SK-N-SH (cell line): ENCODE measurements around the gene ELAVL2. TPM values are rescaled to one million over a fixed set of nuclear protein-coding genes. Genes with fewer than 3 reads are reported as not detected.

Experiments used
- CTCF ChIA-PET: fragments of 300-600, 350-600 bp; formaldehyde crosslinking; extraction: SDS; loops from one replicate; lab custom pipeline; 2021; lab: Yijun Ruan, JAX
- POLR2A ChIA-PET: fragments of 350-600 bp; sonication (Branson Sonifier 250); formaldehyde crosslinking; extraction: SDS; loops from one replicate; lab custom pipeline; 2020; ENCODE audit warnings: antibody characterized with exemption, inconsistent platforms; lab: Yijun Ruan, JAX
- DNase-seq: peaks from one replicate; pipeline ENCODE4 v3.0.0; 2012
- H2AFZ ChIP-seq: fragments of 200-600 bp; sonication (generic); 2 replicates; pipeline ENCODE4 v1.8.1; 2016; ENCODE audit warnings: antibody characterized with exemption, mild to moderate bottlenecking, low read depth
- H3F3A ChIP-seq: fragments of 200-600 bp; sonication (generic); replicated peaks from 2 replicates; pipeline ENCODE3; 2016; ENCODE audit warnings: antibody characterized with exemption, mild to moderate bottlenecking; ENCODE audit not compliant: insufficient read depth
- H3K27ac ChIP-seq, 2 experiments: fragments of 200-500 bp in 1 of 2; fragments of 200-600 bp in 1 of 2; sonication (Bioruptor generic) in 1 of 2; sonication (generic), shearing (Covaris generic) in 1 of 2; 2 replicates each; pipeline versions ENCODE4 v1.5.1 to v1.6.1; 2014 to 2016; ENCODE audit warnings: low read depth in 2 of 2, inconsistent platforms in 1 of 2, low read length in 1 of 2, mild to moderate bottlenecking in 1 of 2, mixed read lengths in 1 of 2
- H3K27me3 ChIP-seq: fragments of 200-600 bp; sonication (generic), shearing (Covaris generic); 2 replicates; pipeline ENCODE4 v1.6.1; 2016; ENCODE audit warnings: mixed run types; ENCODE audit not compliant: insufficient read depth
- H3K36me3 ChIP-seq, 2 experiments: fragments of 200-500 bp in 1 of 2; fragments of 200-600 bp in 1 of 2; sonication (Bioruptor generic) in 1 of 2; sonication (generic) in 1 of 2; replicated peaks in 1 of 2; 2 replicates each; pipeline versions ENCODE3 to v1.5.1; 2014 to 2016; ENCODE audit warnings: low read length in 1 of 2, mild to moderate bottlenecking in 1 of 2; ENCODE audit not compliant: insufficient read depth in 2 of 2, control insufficient read depth in 1 of 2
- H3K4me1 ChIP-seq, 2 experiments: fragments of 200-500 bp in 1 of 2; fragments of 200-600 bp in 1 of 2; sonication (Bioruptor generic) in 1 of 2; sonication (generic), shearing (Covaris generic) in 1 of 2; 2 replicates each; pipeline versions ENCODE4 v1.5.1 to v1.6.1; 2014 to 2016; ENCODE audit warnings: low read depth in 1 of 2, low read length in 1 of 2, mixed run types in 1 of 2; ENCODE audit not compliant: insufficient read depth in 2 of 2, control insufficient read depth in 1 of 2
- H3K4me2 ChIP-seq: fragments of 200-600 bp; sonication (generic), shearing (Covaris generic); 2 replicates; pipeline ENCODE4 v1.6.1; 2017; ENCODE audit warnings: mixed run types
- H3K4me3 ChIP-seq, 2 experiments: fragments of 200-500 bp in 1 of 2; fragments of 200-600 bp in 1 of 2; sonication (Bioruptor generic) in 1 of 2; sonication (generic), shearing (Covaris generic) in 1 of 2; 2 replicates each; pipeline versions ENCODE4 v1.5.1 to v1.8.1; 2014 to 2016; ENCODE audit warnings: low read depth in 2 of 2, inconsistent platforms in 1 of 2, low read length in 1 of 2, mild to moderate bottlenecking in 1 of 2, mixed read lengths in 1 of 2, moderate library complexity in 1 of 2
- H3K79me2 ChIP-seq: fragments of 200-600 bp; sonication (generic); 2 replicates; pipeline ENCODE4 v1.8.1; 2017; ENCODE audit warnings: mild to moderate bottlenecking; ENCODE audit not compliant: insufficient read depth
- H3K9ac ChIP-seq: fragments of 200-600 bp; sonication (generic); 2 replicates; pipeline ENCODE4 v1.6.1; 2017; ENCODE audit warnings: mixed run types
- H3K9me2 ChIP-seq: fragments of 200-600 bp; sonication (generic); 2 replicates; pipeline ENCODE4 v1.6.1; 2017; ENCODE audit warnings: mixed run types
- H3K9me3 ChIP-seq: fragments of 200-600 bp; sonication (generic); 2 replicates; pipeline ENCODE4 v1.6.1; 2017; ENCODE audit warnings: mixed run types, mild to moderate bottlenecking, moderate library complexity
- H4K20me1 ChIP-seq: fragments of 200-600 bp; sonication (generic); 2 replicates; pipeline ENCODE4 v1.6.1; 2017; ENCODE audit warnings: mild to moderate bottlenecking, mixed run types; ENCODE audit not compliant: insufficient read depth
- CHD2 ChIP-seq: fragments of 150-350 bp; IDR thresholded peaks from 2 replicates; pipeline ENCODE4 v1.6.1; 2018; ENCODE audit warnings: low read length; ENCODE audit not compliant: partially characterized antibody
- EP300 ChIP-seq, 2 experiments: IDR thresholded peaks; 2 replicates each; pipeline versions ENCODE4 v1.4.0 to v1.6.1; 2012; ENCODE audit warnings: borderline replicate concordance in 1 of 2, low read depth in 1 of 2, low read length in 1 of 2
- EZH2phosphoT487 ChIP-seq: fragments of 200-600 bp; sonication (generic); IDR thresholded peaks from 2 replicates; pipeline ENCODE4 v1.6.1; 2017; ENCODE audit warnings: low read depth, mixed run types, mild to moderate bottlenecking, antibody characterized with exemption, moderate library complexity, borderline replicate concordance
- GABPA ChIP-seq: IDR thresholded peaks from 2 replicates; pipeline ENCODE4 v1.4.0; 2012; ENCODE audit warnings: low read depth, mild to moderate bottlenecking
- IRF3 ChIP-seq: fragments of 150-350 bp; IDR thresholded peaks from 2 replicates; pipeline ENCODE4 v1.6.1; 2016; ENCODE audit warnings: mild to moderate bottlenecking, low read depth, low read length
- MAX ChIP-seq: IDR thresholded peaks from 2 replicates; pipeline ENCODE4 v1.4.0; 2012; ENCODE audit warnings: low read depth
- MXI1 ChIP-seq: IDR thresholded peaks from 2 replicates; pipeline ENCODE4 v1.6.1; 2012; ENCODE audit warnings: mild to moderate bottlenecking, low read depth, low read length, improper control_type of control experiment
- NFIC ChIP-seq: IDR thresholded peaks from 2 replicates; pipeline ENCODE4 v1.4.0; 2012; ENCODE audit warnings: borderline replicate concordance
- POLR2AphosphoS5 ChIP-seq: IDR thresholded peaks from 2 replicates; pipeline ENCODE4 v1.6.1; 2012; ENCODE audit warnings: low read depth, low read length
- REST ChIP-seq: IDR thresholded peaks from 2 replicates; pipeline ENCODE4 v1.6.1; 2012; ENCODE audit warnings: mild to moderate bottlenecking, low read depth, low read length, moderate library complexity
- RXRA ChIP-seq: IDR thresholded peaks from 2 replicates; pipeline ENCODE4 v1.4.0; 2012; ENCODE audit warnings: low read depth, mild to moderate bottlenecking, borderline replicate concordance
- TAF1 ChIP-seq: IDR thresholded peaks from 2 replicates; pipeline ENCODE4 v1.6.1; 2012; ENCODE audit warnings: low read depth, mild to moderate bottlenecking, low read length, moderate library complexity, borderline replicate concordance
- USF1 ChIP-seq: IDR thresholded peaks from 2 replicates; pipeline ENCODE4 v1.4.0; 2012; ENCODE audit warnings: low read depth, borderline replicate concordance
- YY1 ChIP-seq: IDR thresholded peaks from 2 replicates; pipeline ENCODE4 v1.4.0; 2012; ENCODE audit warnings: low read depth, mild to moderate bottlenecking
- WGBS: methylation state at CpG from one replicate; pipeline ENCODE4 v1.1.6; 2017; ENCODE audit warnings: low lambda C conversion rate; 5-methylcytosine and 5-hydroxymethylcytosine counted together
- polyA plus RNA-seq, 3 experiments: library from polyadenylated mRNA; depleted of rRNA; stranded (reverse); fragments of >200 nt; gene quantifications; 2 replicates each; pipeline ENCODE4 v1.2.3, GENCODE V29; 2012

The ELAVL2 gene
- polyA plus RNA-seq, 1 of the 3 experiments (the other 2 are of a cell fraction) = 0.15 TPM

GRCh38 chr9:23821375-23822181 lies 4.5 kb downstream of the ELAVL2 start:
- no peaks in the 10 kb centered on the region for H3K9me3 ChIP-seq
- no peaks in the 10 kb centered on the region for H4K20me1 ChIP-seq
- no peaks in the 10 kb centered on the region for H3F3A ChIP-seq
- H3K9me2 ChIP-seq = no peaks in the 10 kb centered on the region
- TF ChIP-seq MXI1 (0 out of 2 replicates have a peak, but pooled peaks have one; percentile 35), EZH2phosphoT487 (no peak), REST (0 out of 2 replicates have a peak, but pooled peaks have one; percentile 16)
- TF ChIP-seq, all 33 proteins: peak for 2
- H2AFZ ChIP-seq = peak overlapping the region; percentile 51; the same call in 1 of the 2 replicates
- H3K27ac ChIP-seq = no peak overlapping the region
- H3K4me1 ChIP-seq = peaks cover 0 to 29% of the 10 kb centered on the region in 2 experiments; a peak in 2 of 4 replicates
- POLR2A ChIA-PET = no interaction called here
- CTCF ChIA-PET = interaction anchor here (1.5 kb wide), 1 partner anchor 35 kb away, joined by 4 read pairs; no protein-coding TSS in a partner anchor
- no peaks in the 10 kb centered on the region for H3K79me2 ChIP-seq
- peak overlapping the region; percentile 47 to 50; a peak in 3 of 4 replicates for H3K4me3 ChIP-seq
- H3K36me3 ChIP-seq = no peaks in the 10 kb centered on the region
- peak; percentile 84 for DNase-seq
- H3K27me3 ChIP-seq = peaks cover 15% of the 10 kb centered on the region
- peak overlapping the region; percentile 70 for H3K4me2 ChIP-seq
- WGBS = under 1% methylated on average over 29 of the region's 97 CpGs
- no peak overlapping the region for H3K9ac ChIP-seq

- Histone ChIP-seq H3K27ac (no peak overlapping the region), H2AFZ (no peak overlapping the region), H3K9me2 (no peaks in the 10 kb centered on the region), H3K79me2 (no peaks in the 10 kb centered on the region), H3K9me3 (no peaks in the 10 kb centered on the region), H3F3A (no peaks in the 10 kb centered on the region), H3K36me3 (no peaks in the 10 kb centered on the region), H4K20me1 (no peaks in the 10 kb centered on the region), H3K4me2 (peak overlapping the region; percentile 70), H3K27me3 (peaks cover 15% of the 10 kb centered on the region), H3K9ac (no peak overlapping the region), H3K4me1 (peaks cover 0 to 29% of the 10 kb centered on the region in 2 experiments; a peak in 1 of 4 replicates), H3K4me3 (peak overlapping the region; percentile 47 to 50; a peak in 3 of 4 replicates)
- no peak; the same call in 1 of the 2 replicates for TF ChIP-seq MXI1
- TF ChIP-seq RXRA = no peak
- 0 out of 2 replicates have a peak, but pooled peaks have one; percentile 19 for TF ChIP-seq MAX
- TF ChIP-seq POLR2AphosphoS5 = no peak
- no peak for TF ChIP-seq EP300 (IDR thresholded peaks at IDR 0.05; ENCODE audit: borderline replicate concordance in 1 of 2, low read depth in 1 of 2, low read length in 1 of 2)
- TF ChIP-seq YY1 = no peak
- no peak for TF ChIP-seq EZH2phosphoT487
- no peak for TF ChIP-seq NFIC
- TF ChIP-seq TAF1 = no peak
- no peak for TF ChIP-seq IRF3
- TF ChIP-seq USF1 = no peak
- TF ChIP-seq GABPA = no peak
- peak; percentile 30 for TF ChIP-seq CHD2
- 27% methylated on average over 10 of the region's 80 CpGs for WGBS
- POLR2A ChIA-PET = interaction anchor here (1.1 kb wide), 1 partner anchor 27 kb away, joined by 4 read pairs; no protein-coding TSS in a partner anchor
- CTCF ChIA-PET = interaction anchor here (1.0 to 1.5 kb wide), 2 partner anchors 17 to 34 kb away, joined by 3 to 4 read pairs; no protein-coding TSS in a partner anchor
- peak; percentile 63 for DNase-seq
Measured at GRCh38 chr9:23820451-23821374, 5.3 kb downstream of the ELAVL2 start.
